Stomach (tissue), 9 donors: ENCODE results near the gene CCL7. TPM values are rescaled to one million over a fixed set of nuclear protein-coding genes. Genes with fewer than 3 reads are reported as not detected.

Experiments used
- DNase-seq, 2 donors: peaks; one replicate each; pipeline versions ENCODE4 v3.0.0 to v3.0.0-alpha.2; 2013 to 2019
- H3K27ac ChIP-seq, 5 donors: fragments of 200-600 bp in 4 of 5; sonication (generic) in 4 of 5; one replicate each; pipeline ENCODE4 v1.5.1; 2013 to 2019; ENCODE audit warnings: mild to moderate bottlenecking in 1 of 5, moderate library complexity in 1 of 5
- H3K27me3 ChIP-seq, 3 donors: fragments of 200-600 bp; sonication (generic); one replicate each; pipeline ENCODE4 v1.5.1; 2017 to 2019; ENCODE audit warnings: mixed run types in 1 of 3
- H3K36me3 ChIP-seq, 4 donors: fragments of 200-600 bp; sonication (generic); 1 replicate in 3 of 4; 2 replicates in 1 of 4; pipeline ENCODE4 v1.5.1; 2016 to 2019
- H3K4me1 ChIP-seq, 4 donors: fragments of 200-600 bp; sonication (generic); one replicate each; pipeline ENCODE4 v1.5.1; 2016 to 2019
- H3K4me3 ChIP-seq, 4 donors: fragments of 200-600 bp; sonication (generic) in 3 of 4; one replicate each; pipeline ENCODE4 v1.5.1; 2016 to 2019; ENCODE audit warnings: mild to moderate bottlenecking in 1 of 4
- H3K9me3 ChIP-seq, 4 donors: fragments of 200-600 bp; sonication (generic); one replicate each; pipeline ENCODE4 v1.5.1; 2016 to 2019
- CTCF ChIP-seq, 7 experiments: fragments of 450-650 bp in 4 of 7; fragments of 200-600 bp in 3 of 7; sonication (generic) in 3 of 7; IDR thresholded peaks; one replicate each; pipeline ENCODE4 v1.5.1; 2016 to 2019; ENCODE audit warnings: antibody characterized with exemption in 7 of 7, control low read depth in 2 of 7, mild to moderate bottlenecking in 1 of 7
- EP300 ChIP-seq: sonication (generic); formaldehyde crosslinking; IDR thresholded peaks from one replicate; pipeline ENCODE4 v1.6.1; 2017; ENCODE audit warnings: antibody characterized with exemption
- POLR2A ChIP-seq, 4 donors: fragments of 450-650 bp; IDR thresholded peaks; one replicate each; pipeline ENCODE4 v1.6.1; 2016; ENCODE audit warnings: antibody characterized with exemption in 4 of 4, control low read depth in 2 of 4, mild to moderate bottlenecking in 1 of 4, moderate library complexity in 1 of 4
- POLR2AphosphoS5 ChIP-seq, 3 donors: sonication (generic); formaldehyde crosslinking; IDR thresholded peaks; one replicate each; pipeline ENCODE4 v1.6.1; 2016; ENCODE audit warnings: antibody characterized with exemption in 3 of 3
- WGBS, 5 donors: extraction: QIAGEN DNeasy Blood & Tissue Kit in 3 of 5; methylation state at CpG; one replicate each; pipeline versions ENCODE4 v1.1.5 to v1.1.7; 2013 to 2018; 5-methylcytosine and 5-hydroxymethylcytosine counted together
- intact Hi-C: fragments of 100-400 bp; cut with DNase I; formaldehyde crosslinking; loops from one replicate; pipeline ENCODE4 v1.15.1; 2023; ENCODE audit warnings: low total_unique reads
- polyA plus RNA-seq, 3 donors: library from polyadenylated mRNA; stranded (reverse); fragments of 200-250 nt; gene quantifications; one replicate each; pipeline ENCODE4 v1.2.3, GENCODE V29; 2013
- total RNA-seq, 5 donors: library from RNA; depleted of rRNA; stranded (reverse); fragments of >200 nt; gene quantifications; one replicate each; pipeline versions ENCODE4 v1.1.0 to v1.2.3, GENCODE V29; 2014 to 2016
- donor health status: healthy with polysubstance abuse.
- donor health status: Bipolar disorder and iron deficiency.
- donor health status: healthy.

The CCL7 gene
- total and polyA plus RNA-seq, 8 donors = not detected

GRCh38 chr17:34252095-34252443, 18.0 kb upstream of the CCL7 start:
- Histone ChIP-seq H3K4me3 (no peak overlapping the region), H3K9me3 (no peaks in the 10 kb centered on the region), H3K27me3 (peaks cover 0 to 3% (median 0%) of the 10 kb centered on the region in 3 donors), H3K4me1 (peaks cover 23 to 91% (median 71%) of the 10 kb centered on the region in 4 donors), H3K27ac (peak overlapping the region in 4 of 5 donors; percentile 74 to 87 (median 85)), H3K36me3 (no peaks in the 10 kb centered on the region)
- TF ChIP-seq CTCF (IDR thresholded peaks at IDR 0.05) (no peak), EP300 (no peak), POLR2A (IDR thresholded peaks at IDR 0.05) (no peak), POLR2AphosphoS5 (IDR thresholded peaks at IDR 0.05) (no peak)
- 34 to 54% (median 53%) methylated on average over 5 of the region's 5 CpGs for WGBS, 5 donors
- DNase-seq = no peak
- intact Hi-C loops = no loop called here

- H3K9me3 ChIP-seq = no peaks in the 10 kb centered on the region
- peaks cover 0 to 3% (median 0%) of the 10 kb centered on the region in 3 donors for H3K27me3 ChIP-seq
- no peak for TF ChIP-seq POLR2A (IDR thresholded peaks at IDR 0.05)
- TF ChIP-seq EP300 = peak; percentile 56
- TF ChIP-seq CTCF (IDR thresholded peaks at IDR 0.05) = no peak
- TF ChIP-seq POLR2AphosphoS5 (IDR thresholded peaks at IDR 0.05) = peak; percentile 44 to 81 (median 73)
- H3K4me1 ChIP-seq = peaks cover 23 to 86% (median 71%) of the 10 kb centered on the region in 4 donors
- H3K36me3 ChIP-seq = no peaks in the 10 kb centered on the region
- peak overlapping the region; percentile 36 to 87 (median 84) for H3K27ac ChIP-seq
- intact Hi-C loops = no loop called here
- 10 to 23% (median 21%) methylated on average over 6 of the region's 6 CpGs for WGBS, 5 donors
- H3K4me3 ChIP-seq = no peak overlapping the region
- DNase-seq = peak; percentile 75 to 94
Measured at GRCh38 chr17:34252444-34253138, 17.4 kb upstream of the CCL7 start.

GRCh38 chr17:34253139-34253525, 16.9 kb upstream of the CCL7 start:
- Histone ChIP-seq H3K36me3 (no peaks in the 10 kb centered on the region), H3K27ac (peak overlapping the region in 4 of 5 donors; percentile 74 to 87 (median 85)), H3K4me1 (peaks cover 23 to 80% (median 66%) of the 10 kb centered on the region in 4 donors), H3K9me3 (no peaks in the 10 kb centered on the region), H3K27me3 (peaks cover 0 to 3% (median 0%) of the 10 kb centered on the region in 3 donors), H3K4me3 (no peak overlapping the region)
- intact Hi-C loops = no loop called here
- DNase-seq = no peak
- WGBS, 5 donors = 55 to 72% (median 68%) methylated on average over 3 of the region's 3 CpGs
- no peak for TF ChIP-seq CTCF (IDR thresholded peaks at IDR 0.05)
- no peak for TF ChIP-seq POLR2AphosphoS5 (IDR thresholded peaks at IDR 0.05)
- TF ChIP-seq POLR2A (IDR thresholded peaks at IDR 0.05) = no peak
- no peak for TF ChIP-seq EP300

- no peak for TF ChIP-seq POLR2A (IDR thresholded peaks at IDR 0.05)
- no peak for TF ChIP-seq EP300
- TF ChIP-seq POLR2AphosphoS5 (IDR thresholded peaks at IDR 0.05) = peak; percentile 18 to 83 (median 66)
Measured at GRCh38 chr17:34254146-34254545, 15.9 kb upstream of the CCL7 start.

More at GRCh38 chr17:34254146-34254545, 15.9 kb upstream of the CCL7 start:
- Histone ChIP-seq H3K9me3 (no peaks in the 10 kb centered on the region), H3K4me1 (peaks cover 22 to 70% (median 59%) of the 10 kb centered on the region in 4 donors), H3K4me3 (no peak overlapping the region), H3K27me3 (peaks cover 0 to 3% (median 0%) of the 10 kb centered on the region in 3 donors), H3K27ac (peak overlapping the region; percentile 72 to 87 (median 84)), H3K36me3 (no peaks in the 10 kb centered on the region)
- intact Hi-C loops = no loop called here
- DNase-seq = peak in 1 of 2 donors; percentile 53
- 28 to 54% (median 40%) methylated on average over 3 of the region's 3 CpGs for WGBS, 5 donors
